Mesothelial cell of epicardium (in vitro differentiated cells): Measurements from ENCODE around the gene CDH13. TPM values are rescaled to one million over a fixed set of nuclear protein-coding genes. Genes with fewer than 3 reads are reported as not detected.

Experiments
- DNase-seq, 2 experiments: peaks; one replicate each; pipeline ENCODE4 v3.0.0; 2021; ENCODE audit warnings: low spot score in 2 of 2; ENCODE audit not compliant: unreplicated experiment in 2 of 2
- H3K27ac Mint-ChIP-seq: 2 replicates; pipeline ENCODE4 v1.8.0; 2021; ENCODE audit warnings: mixed read lengths
- H3K27me3 Mint-ChIP-seq: 2 replicates; pipeline ENCODE4 v1.8.0; 2021; ENCODE audit warnings: low read depth, mixed read lengths
- H3K36me3 Mint-ChIP-seq: 2 replicates; pipeline ENCODE4 v1.8.0; 2021; ENCODE audit warnings: mixed read lengths
- H3K4me1 Mint-ChIP-seq: 2 replicates; pipeline ENCODE4 v1.8.0; 2021; ENCODE audit warnings: mixed read lengths
- H3K4me3 Mint-ChIP-seq: 2 replicates; pipeline ENCODE4 v1.8.0; 2021; ENCODE audit warnings: mild to moderate bottlenecking, moderate library complexity, mixed read lengths
- H3K9me3 Mint-ChIP-seq: 2 replicates; pipeline ENCODE4 v1.8.0; 2021; ENCODE audit warnings: mixed read lengths
- CTCF ChIP-seq: fragments of 200-600 bp; sonication (generic); IDR thresholded peaks from one replicate; pipeline ENCODE4 v1.5.0; 2021; ENCODE audit warnings: antibody characterized with exemption; ENCODE audit not compliant: unreplicated experiment
- total RNA-seq: library from RNA; stranded (reverse); gene quantifications from 3 replicates; pipeline ENCODE4 v1.2.1, GENCODE V29; 2021

The CDH13 gene
- total RNA-seq, 1 donor from 2014 or later: 0.80 TPM

GRCh38 chr16:83541231-83541630 lies 914.5 kb downstream of the CDH13 start:
- no peaks in the 10 kb centered on the region for H3K9me3 Mint-ChIP-seq
- H3K4me1 Mint-ChIP-seq: no peaks in the 10 kb centered on the region
- H3K27me3 Mint-ChIP-seq: peaks cover 10% of the 10 kb centered on the region
- no peak for TF ChIP-seq CTCF
- H3K36me3 Mint-ChIP-seq: no peaks in the 10 kb centered on the region
- no peak for DNase-seq
- no peak overlapping the region for H3K27ac Mint-ChIP-seq
- no peak overlapping the region for H3K4me3 Mint-ChIP-seq

GRCh38 chr16:83542491-83542890 lies 915.7 kb downstream of the CDH13 start:
- no peaks in the 10 kb centered on the region for H3K4me1 Mint-ChIP-seq
- H3K27ac Mint-ChIP-seq: no peak overlapping the region
- no peak for DNase-seq
- peaks cover under 1% of the 10 kb centered on the region for H3K9me3 Mint-ChIP-seq
- H3K4me3 Mint-ChIP-seq: no peak overlapping the region
- peaks cover 10% of the 10 kb centered on the region for H3K27me3 Mint-ChIP-seq
- H3K36me3 Mint-ChIP-seq: no peaks in the 10 kb centered on the region
- no peak for TF ChIP-seq CTCF

GRCh38 chr16:83549316-83550182 lies 922.8 kb downstream of the CDH13 start:
- no peak for TF ChIP-seq CTCF
- DNase-seq: no peak

GRCh38 chr16:83550183-83550569 lies 923.4 kb downstream of the CDH13 start:
- TF ChIP-seq CTCF: no peak
- no peak overlapping the region for H3K27ac Mint-ChIP-seq
- no peak overlapping the region for H3K4me3 Mint-ChIP-seq
- H3K9me3 Mint-ChIP-seq: peaks cover 4% of the 10 kb centered on the region
- H3K4me1 Mint-ChIP-seq: no peaks in the 10 kb centered on the region
- DNase-seq: no peak
- no peaks in the 10 kb centered on the region for H3K36me3 Mint-ChIP-seq
- H3K27me3 Mint-ChIP-seq: peaks cover 10% of the 10 kb centered on the region

More at GRCh38 chr16:83549316-83550182, 922.8 kb downstream of the CDH13 start:
- Mint-ChIP-seq H3K4me3 (no peak overlapping the region), H3K27me3 (peaks cover 11% of the 10 kb centered on the region), H3K36me3 (no peaks in the 10 kb centered on the region), H3K9me3 (peaks cover 4% of the 10 kb centered on the region), H3K27ac (no peak overlapping the region), H3K4me1 (no peaks in the 10 kb centered on the region)

- no peaks in the 10 kb centered on the region for H3K36me3 Mint-ChIP-seq
- H3K4me3 Mint-ChIP-seq: no peak overlapping the region
- peaks cover 10% of the 10 kb centered on the region for H3K27me3 Mint-ChIP-seq
- no peaks in the 10 kb centered on the region for H3K4me1 Mint-ChIP-seq
- TF ChIP-seq CTCF: no peak
- H3K27ac Mint-ChIP-seq: no peak overlapping the region
- no peak for DNase-seq
- H3K9me3 Mint-ChIP-seq: peaks cover 4% of the 10 kb centered on the region
These were observed 925.5 kb downstream of the CDH13 start for GRCh38 chr16:83552228-83552627.
